ENCODE results near the gene PDE5A.
A peak's percentile ranks its signal among the peaks of the same experiment; 100 is the strongest.
"Not testable (repeated sequence)": the region's sequence is repeated elsewhere in the genome, so short reads cannot be mapped to it uniquely, and the experiment has no call there.

Gene PDE5A

DNA sequence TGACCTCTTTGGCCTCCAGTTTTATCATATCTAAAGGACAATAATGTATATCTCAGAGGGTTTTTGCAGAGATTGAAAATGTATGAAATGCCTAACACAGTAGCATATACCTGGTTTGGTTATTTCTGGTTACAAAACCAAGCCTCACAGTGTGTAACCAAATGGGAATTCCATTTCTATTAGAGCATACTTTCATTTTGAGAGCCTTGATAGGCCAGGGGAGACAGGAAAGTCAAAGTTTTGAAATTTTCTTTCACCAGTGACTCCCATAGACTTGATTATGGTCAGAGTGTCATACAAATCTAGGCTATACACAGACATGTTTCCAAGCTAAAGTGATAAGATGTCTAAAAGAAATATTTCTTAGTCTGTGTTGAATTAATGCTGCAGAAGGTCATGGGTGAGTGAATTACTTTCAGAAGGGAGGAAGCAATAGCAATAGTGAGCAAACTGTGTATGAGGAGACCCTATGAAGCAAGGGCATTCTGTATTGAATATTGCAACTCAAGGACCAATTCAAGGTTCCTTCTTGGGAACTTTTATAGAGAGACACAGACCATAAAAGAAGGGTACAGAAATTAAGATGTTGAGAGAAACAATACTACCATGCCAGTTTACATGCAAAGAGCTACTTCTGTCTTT lies 151.1 kb downstream of the PDE5A start:
- DNase-seq (ENCODE audit: low read depth, low spot score): no peak

- no peak for DNase-seq (ENCODE audit: low read depth, low spot score)
Measured at GRCh38 chr4:119471259-119471658, 157.3 kb downstream of the PDE5A start.

GRCh38 chr4:119470737-119471063 lies 157.9 kb downstream of the PDE5A start:
- DNase-seq (ENCODE audit: low read depth, low spot score): not testable (repeated sequence)

DNA sequence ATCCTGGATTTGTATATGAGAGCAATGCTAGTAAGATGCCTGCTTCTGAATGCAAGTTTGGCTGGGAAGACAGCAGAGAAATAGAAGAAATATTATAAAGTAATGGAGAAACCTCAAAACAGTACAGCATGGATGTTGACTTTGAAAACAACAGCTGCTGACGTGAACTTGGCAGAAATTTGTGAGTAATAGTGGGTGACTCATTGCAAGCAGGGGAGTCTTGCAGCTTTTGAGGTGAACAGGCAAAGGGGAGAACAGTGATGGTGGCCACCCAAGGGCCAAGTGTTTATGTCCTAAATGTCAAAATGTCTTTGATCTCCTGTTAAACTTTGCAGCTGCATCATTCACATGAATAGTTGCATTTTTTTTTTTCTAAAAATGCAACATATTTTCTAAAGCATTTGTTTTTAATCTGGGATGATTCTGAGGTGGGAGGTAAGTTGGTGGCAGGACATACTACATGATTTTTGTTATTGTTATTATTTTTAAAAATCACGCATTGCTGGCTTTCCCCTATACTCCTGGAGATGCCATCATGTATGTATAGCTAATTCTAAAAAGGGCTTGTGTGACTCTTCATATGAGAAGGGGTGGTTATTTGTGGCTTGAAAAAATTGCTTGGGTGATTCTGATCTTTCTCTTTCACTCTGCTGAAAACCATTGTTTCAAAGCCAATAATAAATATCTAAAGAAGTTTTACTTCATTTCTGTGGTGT lies 158.4 kb downstream of the PDE5A start:
- DNase-seq (ENCODE audit: low read depth, low spot score): not testable (repeated sequence)

DNA sequence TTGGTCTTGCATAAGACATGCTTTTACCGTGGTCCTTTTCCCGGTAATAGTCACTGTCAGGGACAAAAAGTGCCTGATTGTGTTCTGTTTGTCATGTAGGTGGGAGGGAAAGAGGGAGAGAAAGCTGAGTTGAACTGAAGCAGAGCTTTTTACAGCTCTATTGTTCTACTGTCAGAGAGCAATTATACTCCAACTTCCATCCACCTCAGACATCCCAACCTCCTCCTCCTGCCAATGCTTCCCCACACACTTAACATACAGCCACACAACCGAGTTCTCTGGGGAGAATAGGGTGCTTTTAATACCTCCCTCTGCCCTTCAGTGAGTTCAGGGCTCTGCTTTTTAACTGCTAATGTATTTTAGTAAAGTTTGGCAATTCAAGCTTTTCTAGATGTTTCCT lies 159.6 kb downstream of the PDE5A start:
- not testable (repeated sequence) for DNase-seq (ENCODE audit: low read depth, low spot score)

GRCh38 chr4:119462733-119463132 lies 165.9 kb downstream of the PDE5A start:
- not testable (repeated sequence) for DNase-seq (ENCODE audit: low read depth, low spot score)

DNA sequence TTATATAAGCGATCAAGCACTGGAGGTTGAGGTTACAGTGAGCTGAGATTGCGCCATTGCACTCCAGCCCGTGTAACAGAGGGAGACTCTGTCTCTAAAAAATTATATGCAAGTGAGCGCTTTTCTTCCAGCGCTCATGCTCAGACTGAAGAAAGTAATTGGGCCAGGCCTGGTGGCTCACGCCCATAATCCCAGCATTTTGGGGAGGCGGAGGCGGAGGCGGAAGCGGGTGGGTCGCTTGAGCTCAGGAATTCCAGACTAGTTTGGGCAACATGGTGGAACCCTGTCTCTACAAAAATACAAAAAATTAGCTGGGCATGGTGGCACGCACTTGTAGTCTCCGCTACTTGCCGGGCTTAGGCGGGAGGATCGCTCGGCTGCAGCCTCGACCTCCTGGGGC lies 172.9 kb downstream of the PDE5A start:
- DNase-seq (ENCODE audit: low read depth, low spot score): peak; percentile 64

- DNase-seq (ENCODE audit: low read depth, low spot score): peak; percentile 100
Measured at GRCh38 chr4:119454491-119455270, 173.9 kb downstream of the PDE5A start.

DNA sequence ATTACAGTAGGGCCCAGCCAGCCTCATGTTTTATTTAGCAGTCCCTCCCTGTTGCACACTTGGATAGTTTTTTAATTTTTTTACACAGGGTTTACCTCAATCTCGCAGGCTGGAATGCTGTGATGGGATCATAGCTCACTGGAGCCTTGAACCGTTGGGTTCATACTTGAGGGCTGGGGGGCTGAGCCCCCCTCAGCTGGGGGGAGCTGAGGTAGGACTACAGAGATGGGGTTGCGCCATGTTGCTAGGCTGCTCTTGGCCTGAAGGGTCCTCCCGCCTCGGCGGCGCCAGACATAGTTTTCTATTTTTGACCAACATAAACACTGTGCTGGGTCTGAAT lies 174.5 kb downstream of the PDE5A start:
- not testable (repeated sequence) for DNase-seq (ENCODE audit: low read depth, low spot score)

DNA sequence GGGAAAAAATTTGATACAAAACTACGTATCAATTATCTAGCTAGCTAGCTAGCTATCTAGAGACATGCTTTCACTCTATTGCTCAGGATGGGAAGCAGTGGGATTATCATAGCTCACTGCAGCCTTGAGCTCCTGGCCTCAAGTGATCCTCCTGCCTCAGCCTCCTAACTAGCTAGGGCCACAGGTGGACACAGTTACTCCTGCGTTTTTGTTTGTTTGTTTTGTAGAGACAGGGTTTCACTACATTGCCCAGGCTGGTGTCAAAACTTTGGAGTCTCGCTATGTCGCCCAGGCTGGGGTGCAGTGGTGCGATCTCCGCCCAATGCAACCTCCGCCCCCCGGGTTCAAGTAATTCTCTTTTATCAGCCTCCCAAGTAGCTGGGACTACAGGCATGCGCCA lies 175.3 kb downstream of the PDE5A start:
- DNase-seq (ENCODE audit: low read depth, low spot score): not testable (repeated sequence)

DNA sequence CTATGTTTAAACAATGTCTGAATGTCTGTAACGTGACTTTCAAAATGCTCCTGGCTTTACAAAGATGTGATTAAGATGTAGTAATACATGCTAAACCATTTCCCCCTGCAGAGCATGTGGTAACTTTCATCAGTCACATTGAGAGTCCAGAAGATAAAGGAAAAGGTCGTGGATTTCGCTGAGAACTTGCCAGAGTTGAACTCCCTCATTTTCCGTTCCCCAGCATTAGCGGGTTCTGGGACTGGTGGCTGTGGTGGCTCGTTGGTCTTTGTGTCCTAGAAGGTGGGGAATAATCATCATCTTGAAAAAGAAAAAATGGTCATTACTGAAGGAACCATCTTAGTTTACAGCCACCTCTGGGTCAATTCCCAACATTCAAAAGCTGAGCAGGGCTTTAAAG lies 178.8 kb downstream of the PDE5A start:
- DNase-seq (ENCODE audit: low read depth, low spot score): not testable (repeated sequence)
